ENCODE data around the gene GOT1.
A peak's percentile ranks its signal among the peaks of the same experiment; 100 is the strongest.

GOT1 gene

GRCh38 chr10:99430451-99431189, at the start of gene GOT1:
GOT1 (minus strand) TSS chr10:99430624; CDS start chr10:99430565, 59 bp downstream.
- DNase-seq: peak; percentile 92 to 95

- DNase-seq: no peak
Measured at GRCh38 chr10:99470327-99470726, 39.9 kb upstream of the GOT1 start.

- no peak for DNase-seq
Measured at GRCh38 chr10:99467236-99467999, 37.0 kb upstream of the GOT1 start.

GRCh38 chr10:99466632-99467223, 36.3 kb upstream of the GOT1 start:
- no peak for DNase-seq

- no peak for DNase-seq
Measured at GRCh38 chr10:99461230-99461629, 30.8 kb upstream of the GOT1 start.

- DNase-seq: no peak
Measured at GRCh38 chr10:99460070-99460469, 29.6 kb upstream of the GOT1 start.

- DNase-seq: no peak
Measured at GRCh38 chr10:99459217-99459616, 28.8 kb upstream of the GOT1 start.

GRCh38 chr10:99457813-99458212, 27.4 kb upstream of the GOT1 start:
- DNase-seq: no peak

GRCh38 chr10:99456931-99457288, 26.5 kb upstream of the GOT1 start:
- DNase-seq: no peak

- no peak for DNase-seq
Measured at GRCh38 chr10:99456207-99456930, 25.9 kb upstream of the GOT1 start.

- DNase-seq: no peak
Measured at GRCh38 chr10:99451981-99452380, 21.6 kb upstream of the GOT1 start.

- no peak for DNase-seq
Measured at GRCh38 chr10:99451499-99451788, 21.0 kb upstream of the GOT1 start.

- no peak for DNase-seq
Measured at GRCh38 chr10:99450624-99451498, 20.4 kb upstream of the GOT1 start.

GRCh38 chr10:99450156-99450555, 19.7 kb upstream of the GOT1 start:
- no peak for DNase-seq

GRCh38 chr10:99449023-99449422, 18.6 kb upstream of the GOT1 start:
- no peak for DNase-seq

- DNase-seq: no peak
Measured at GRCh38 chr10:99444383-99445045, 14.1 kb upstream of the GOT1 start.

GRCh38 chr10:99443500-99443899, 13.1 kb upstream of the GOT1 start:
- DNase-seq: no peak

- DNase-seq: no peak
Measured at GRCh38 chr10:99442394-99442793, 12.0 kb upstream of the GOT1 start.

- DNase-seq: no peak
Measured at GRCh38 chr10:99438890-99439289, 8.5 kb upstream of the GOT1 start.

GRCh38 chr10:99435986-99436638, 5.7 kb upstream of the GOT1 start:
- DNase-seq: no peak

GRCh38 chr10:99433378-99434020, 3.1 kb upstream of the GOT1 start:
- no peak for DNase-seq

All from activated CD4-positive, alpha-beta T cell treated with anti-CD3 and anti-CD28 coated beads, Interleukin-2, amount 50 U/mL, for 4 hours (primary cell).